Measurements from ENCODE around the gene AKAP3.

Gene AKAP3

DNA sequence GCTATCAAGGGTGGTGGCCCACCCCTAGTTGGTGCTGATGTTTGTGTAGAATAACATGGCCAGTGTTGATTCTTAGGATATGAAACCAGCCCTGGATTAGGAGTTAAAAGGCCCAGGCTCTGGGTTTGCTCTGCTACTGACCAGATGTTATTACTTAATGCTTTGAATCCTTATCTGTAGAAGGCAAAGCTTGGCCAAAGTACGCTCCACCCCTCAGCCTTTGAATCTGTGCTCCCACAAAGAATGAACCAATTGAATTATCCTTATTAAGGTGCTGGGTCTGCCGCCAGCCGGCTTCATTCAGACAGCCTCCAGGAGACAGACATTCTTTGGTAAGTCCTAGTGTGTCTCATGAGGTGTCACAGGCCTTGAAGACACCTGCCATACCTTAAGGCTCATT is 41.8 kb downstream of the AKAP3 start:
- no peak for ATAC-seq
- peak; percentile 84 for TF ChIP-seq TCF4 (CRISPR knock-in tag; IDR thresholded peaks at IDR 0.05; ENCODE audit: borderline replicate concordance)
- TF ChIP-seq, protein P1, sequence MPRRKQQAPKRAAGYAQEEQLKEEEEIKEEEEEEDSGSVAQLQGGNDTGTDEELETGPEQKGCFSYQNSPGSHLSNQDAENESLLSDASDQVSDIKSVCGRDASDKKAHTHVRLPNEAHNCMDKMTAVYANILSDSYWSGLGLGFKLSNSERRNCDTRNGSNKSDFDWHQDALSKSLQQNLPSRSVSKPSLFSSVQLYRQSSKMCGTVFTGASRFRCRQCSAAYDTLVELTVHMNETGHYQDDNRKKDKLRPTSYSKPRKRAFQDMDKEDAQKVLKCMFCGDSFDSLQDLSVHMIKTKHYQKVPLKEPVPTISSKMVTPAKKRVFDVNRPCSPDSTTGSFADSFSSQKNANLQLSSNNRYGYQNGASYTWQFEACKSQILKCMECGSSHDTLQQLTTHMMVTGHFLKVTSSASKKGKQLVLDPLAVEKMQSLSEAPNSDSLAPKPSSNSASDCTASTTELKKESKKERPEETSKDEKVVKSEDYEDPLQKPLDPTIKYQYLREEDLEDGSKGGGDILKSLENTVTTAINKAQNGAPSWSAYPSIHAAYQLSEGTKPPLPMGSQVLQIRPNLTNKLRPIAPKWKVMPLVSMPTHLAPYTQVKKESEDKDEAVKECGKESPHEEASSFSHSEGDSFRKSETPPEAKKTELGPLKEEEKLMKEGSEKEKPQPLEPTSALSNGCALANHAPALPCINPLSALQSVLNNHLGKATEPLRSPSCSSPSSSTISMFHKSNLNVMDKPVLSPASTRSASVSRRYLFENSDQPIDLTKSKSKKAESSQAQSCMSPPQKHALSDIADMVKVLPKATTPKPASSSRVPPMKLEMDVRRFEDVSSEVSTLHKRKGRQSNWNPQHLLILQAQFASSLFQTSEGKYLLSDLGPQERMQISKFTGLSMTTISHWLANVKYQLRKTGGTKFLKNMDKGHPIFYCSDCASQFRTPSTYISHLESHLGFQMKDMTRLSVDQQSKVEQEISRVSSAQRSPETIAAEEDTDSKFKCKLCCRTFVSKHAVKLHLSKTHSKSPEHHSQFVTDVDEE (CRISPR knock-in tag; IDR thresholded peaks at IDR 0.05) = peak; percentile 45; the same call in 1 of the 2 replicates
- no peak for TF ChIP-seq BACH2 (CRISPR knock-in tag; IDR thresholded peaks at IDR 0.05; ENCODE audit: borderline replicate concordance)

- TF ChIP-seq ZFP3 (CRISPR knock-in tag; IDR thresholded peaks at IDR 0.05) (0 out of 2 replicates have a peak, but pooled peaks have one; percentile 26), PATZ1 (CRISPR knock-in tag; IDR thresholded peaks at IDR 0.05; ENCODE audit: borderline replicate concordance) (peak; percentile 75; the same call in 1 of the 2 replicates), GLIS3 (CRISPR knock-in tag; IDR thresholded peaks at IDR 0.05) (no peak)
- peak; percentile 97 for ATAC-seq
Observed at GRCh38 chr12:4604684-4605193, 44.1 kb downstream of the AKAP3 start.

DNA sequence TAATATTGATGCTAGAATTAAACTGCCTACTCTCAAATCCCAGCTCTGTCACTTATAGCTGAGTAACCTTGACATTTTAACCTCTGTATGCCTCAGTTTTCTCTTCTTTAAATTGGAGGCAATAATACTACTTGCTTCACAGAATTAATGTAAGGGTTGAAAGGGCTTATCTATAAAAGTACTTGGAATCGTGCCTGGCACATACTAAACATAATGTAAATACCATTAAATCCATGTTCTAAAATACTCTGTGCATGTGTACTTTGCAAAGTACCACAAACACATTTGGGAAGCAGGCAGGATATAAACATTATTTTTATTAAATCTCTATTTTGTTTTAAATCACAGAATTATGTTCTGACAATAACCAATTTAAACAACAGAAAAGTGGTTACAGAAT is 44.9 kb downstream of the AKAP3 start:
- no peak for ATAC-seq
- TF ChIP-seq PATZ1 (CRISPR knock-in tag; IDR thresholded peaks at IDR 0.05; ENCODE audit: borderline replicate concordance) (no peak), TOX (CRISPR knock-in tag; IDR thresholded peaks at IDR 0.05; ENCODE audit: borderline replicate concordance) (no peak), ESRRG (CRISPR knock-in tag; IDR thresholded peaks at IDR 0.05) (no peak), GLIS3 (CRISPR knock-in tag; IDR thresholded peaks at IDR 0.05) (no peak), CSDC2 (CRISPR knock-in tag; IDR thresholded peaks at IDR 0.05) (no peak), ZFP3 (CRISPR knock-in tag; IDR thresholded peaks at IDR 0.05) (no peak), ZFP30 (CRISPR knock-in tag; IDR thresholded peaks at IDR 0.05) (no peak), CSRNP3 (CRISPR knock-in tag; IDR thresholded peaks at IDR 0.05) (no peak)

GRCh38 chr12:4603421-4603820 is 45.4 kb downstream of the AKAP3 start:
- ATAC-seq = no peak
- TF ChIP-seq, protein P2, sequence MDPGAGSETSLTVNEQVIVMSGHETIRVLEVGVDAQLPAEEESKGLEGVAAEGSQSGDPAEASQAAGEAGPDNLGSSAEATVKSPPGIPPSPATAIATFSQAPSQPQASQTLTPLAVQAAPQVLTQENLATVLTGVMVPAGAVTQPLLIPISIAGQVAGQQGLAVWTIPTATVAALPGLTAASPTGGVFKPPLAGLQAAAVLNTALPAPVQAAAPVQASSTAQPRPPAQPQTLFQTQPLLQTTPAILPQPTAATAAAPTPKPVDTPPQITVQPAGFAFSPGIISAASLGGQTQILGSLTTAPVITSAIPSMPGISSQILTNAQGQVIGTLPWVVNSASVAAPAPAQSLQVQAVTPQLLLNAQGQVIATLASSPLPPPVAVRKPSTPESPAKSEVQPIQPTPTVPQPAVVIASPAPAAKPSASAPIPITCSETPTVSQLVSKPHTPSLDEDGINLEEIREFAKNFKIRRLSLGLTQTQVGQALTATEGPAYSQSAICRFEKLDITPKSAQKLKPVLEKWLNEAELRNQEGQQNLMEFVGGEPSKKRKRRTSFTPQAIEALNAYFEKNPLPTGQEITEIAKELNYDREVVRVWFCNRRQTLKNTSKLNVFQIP (CRISPR knock-in tag; IDR thresholded peaks at IDR 0.05; ENCODE audit: borderline replicate concordance, low read depth) = no peak
- TF ChIP-seq GLIS3 (CRISPR knock-in tag; IDR thresholded peaks at IDR 0.05) (no peak), SNAI2 (CRISPR knock-in tag; IDR thresholded peaks at IDR 0.05) (no peak), CSDC2 (CRISPR knock-in tag; IDR thresholded peaks at IDR 0.05) (no peak)

DNA sequence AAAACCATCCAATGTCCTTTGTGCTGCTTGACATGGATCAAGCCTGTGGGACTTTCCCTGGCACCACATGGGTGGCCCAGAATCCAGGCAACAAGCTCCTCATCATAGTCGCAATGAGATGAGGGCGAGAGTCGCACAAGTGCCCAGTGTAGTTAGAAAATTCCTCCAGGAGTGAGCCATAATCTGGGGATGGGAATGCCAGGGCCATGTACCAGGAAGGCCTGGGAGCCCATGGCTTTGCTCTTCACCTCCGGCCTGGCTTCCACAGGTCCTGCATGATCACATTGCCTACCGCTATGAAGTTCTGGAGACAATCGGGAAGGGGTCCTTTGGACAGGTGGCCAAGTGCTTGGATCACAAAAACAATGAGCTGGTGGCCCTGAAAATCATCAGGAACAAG is 53.0 kb downstream of the AKAP3 start:
- TF ChIP-seq, protein P2 (CRISPR knock-in tag; IDR thresholded peaks at IDR 0.05; ENCODE audit: borderline replicate concordance, low read depth) = no peak
- TF ChIP-seq ZNF8 (CRISPR knock-in tag; IDR thresholded peaks at IDR 0.05) (no peak), PPARA (CRISPR knock-in tag; IDR thresholded peaks at IDR 0.05; ENCODE audit: borderline replicate concordance) (no peak), ARNTL (CRISPR knock-in tag; IDR thresholded peaks at IDR 0.05; ENCODE audit: borderline replicate concordance, low read depth) (no peak), ZC3H10 (CRISPR knock-in tag; IDR thresholded peaks at IDR 0.05) (no peak), TOX (CRISPR knock-in tag; IDR thresholded peaks at IDR 0.05; ENCODE audit: borderline replicate concordance) (no peak)
- ATAC-seq = no peak
